Right atrium auricular region (tissue), 2 donors: ENCODE data around the gene NOTCH2NLA. TPM values are rescaled to one million over a fixed set of nuclear protein-coding genes. Genes with fewer than 3 reads are reported as not detected.
"Not testable (repeated sequence)": the region's sequence is repeated elsewhere in the genome, so short reads cannot be mapped to it uniquely, and the experiment has no call there.

Experiments used
- DNase-seq: peaks from one replicate; pipeline ENCODE4 v3.0.0-alpha.2; 2019; ENCODE audit warnings: low spot score
- H3K27ac ChIP-seq, 2 donors: fragments of 200-600 bp; sonication (generic); 1 replicate in 1 of 2; 2 replicates in 1 of 2; pipeline ENCODE4 v1.5.1; 2016 to 2019
- H3K27me3 ChIP-seq, 2 donors: fragments of 200-600 bp; sonication (generic); one replicate each; pipeline versions ENCODE4 v1.5.1 to v1.6.0; 2017 to 2019
- H3K36me3 ChIP-seq: fragments of 200-600 bp; sonication (generic); one replicate; pipeline ENCODE4 v1.5.1; 2016
- H3K4me1 ChIP-seq, 2 donors: fragments of 200-600 bp; sonication (generic); one replicate each; pipeline versions ENCODE4 v1.5.1 to v1.6.0; 2017 to 2019
- H3K4me3 ChIP-seq, 2 donors: fragments of 200-600 bp; sonication (generic); 1 replicate in 1 of 2; 2 replicates in 1 of 2; pipeline ENCODE4 v1.5.1; 2017 to 2019; ENCODE audit warnings: mild to moderate bottlenecking in 1 of 2, moderate library complexity in 1 of 2
- H3K9me3 ChIP-seq, 2 donors: fragments of 200-600 bp; sonication (generic); one replicate each; pipeline ENCODE4 v1.5.1; 2019
- total RNA-seq, 2 donors: library from RNA; depleted of rRNA; stranded (reverse); fragments of >200 nt; gene quantifications; one replicate each; pipeline ENCODE4 v1.1.0, GENCODE V29; 2016

Gene NOTCH2NLA
- 10 to 100 TPM; 18.9 to 20.8 TPM for total RNA-seq

GRCh38 chr1:146228710-146229477 is at the start of gene NOTCH2NLA:
Gene NOTCH2NLA (minus strand): TSS chr1:146229021. CDS start chr1:146189337, 39,684 bp downstream.
- DNase-seq = peak; percentile 52
- not testable (repeated sequence) for H3K36me3 ChIP-seq

GRCh38 chr1:146278346-146278745 is 49.5 kb upstream of the NOTCH2NLA start:
- not testable (repeated sequence) for H3K36me3 ChIP-seq, DNase-seq, H3K27ac ChIP-seq, H3K9me3 ChIP-seq, H3K27me3 ChIP-seq, H3K4me3 ChIP-seq, H3K4me1 ChIP-seq

More at GRCh38 chr1:146228710-146229477, at the start of gene NOTCH2NLA:
- Histone ChIP-seq H3K4me3 (peak within 1 kb of the TSS; percentile 52 to 64), H3K27ac (peak within 1 kb of the TSS; percentile 64 to 82)
- not testable (repeated sequence) for H3K4me1 ChIP-seq, H3K9me3 ChIP-seq, H3K27me3 ChIP-seq

- not testable (repeated sequence) for H3K4me1 ChIP-seq, H3K36me3 ChIP-seq, DNase-seq, H3K9me3 ChIP-seq, H3K4me3 ChIP-seq, H3K27me3 ChIP-seq, H3K27ac ChIP-seq
Measured at GRCh38 chr1:146277087-146277486, 48.3 kb upstream of the NOTCH2NLA start.

- H3K27ac ChIP-seq, H3K36me3 ChIP-seq, H3K27me3 ChIP-seq, H3K9me3 ChIP-seq, DNase-seq, H3K4me1 ChIP-seq, H3K4me3 ChIP-seq: not testable (repeated sequence)
Measured at GRCh38 chr1:146274083-146274482, 45.3 kb upstream of the NOTCH2NLA start.

- H3K27me3 ChIP-seq, H3K4me3 ChIP-seq, H3K36me3 ChIP-seq: not testable (repeated sequence)
Measured at GRCh38 chr1:146273194-146273593, 44.4 kb upstream of the NOTCH2NLA start.

GRCh38 chr1:146272734-146273133 is 43.9 kb upstream of the NOTCH2NLA start:
- H3K36me3 ChIP-seq, H3K27me3 ChIP-seq, H3K4me3 ChIP-seq, H3K27ac ChIP-seq, DNase-seq, H3K9me3 ChIP-seq, H3K4me1 ChIP-seq: not testable (repeated sequence)

More at GRCh38 chr1:146273194-146273593, 44.4 kb upstream of the NOTCH2NLA start:
- H3K4me1 ChIP-seq, H3K9me3 ChIP-seq, H3K27ac ChIP-seq, DNase-seq: not testable (repeated sequence)

- not testable (repeated sequence) for H3K36me3 ChIP-seq, H3K27me3 ChIP-seq, DNase-seq, H3K4me1 ChIP-seq, H3K9me3 ChIP-seq, H3K27ac ChIP-seq, H3K4me3 ChIP-seq
Measured at GRCh38 chr1:146271977-146272376, 43.2 kb upstream of the NOTCH2NLA start.

- H3K27ac ChIP-seq, DNase-seq, H3K27me3 ChIP-seq, H3K9me3 ChIP-seq, H3K4me3 ChIP-seq, H3K36me3 ChIP-seq, H3K4me1 ChIP-seq: not testable (repeated sequence)
Measured at GRCh38 chr1:146270129-146270528, 41.3 kb upstream of the NOTCH2NLA start.

- not testable (repeated sequence) for H3K4me3 ChIP-seq, H3K36me3 ChIP-seq, H3K27ac ChIP-seq, H3K27me3 ChIP-seq, H3K4me1 ChIP-seq, H3K9me3 ChIP-seq, DNase-seq
Measured at GRCh38 chr1:146266179-146266748, 37.4 kb upstream of the NOTCH2NLA start.

- not testable (repeated sequence) for H3K27ac ChIP-seq, H3K4me3 ChIP-seq, H3K36me3 ChIP-seq, DNase-seq, H3K27me3 ChIP-seq, H3K4me1 ChIP-seq, H3K9me3 ChIP-seq
Measured at GRCh38 chr1:146264761-146265160, 35.9 kb upstream of the NOTCH2NLA start.

GRCh38 chr1:146260006-146260730 is 31.3 kb upstream of the NOTCH2NLA start:
- H3K9me3 ChIP-seq, H3K4me1 ChIP-seq, H3K27me3 ChIP-seq, H3K36me3 ChIP-seq, DNase-seq, H3K27ac ChIP-seq, H3K4me3 ChIP-seq: not testable (repeated sequence)

- H3K27ac ChIP-seq, H3K27me3 ChIP-seq, H3K4me3 ChIP-seq, H3K36me3 ChIP-seq, H3K9me3 ChIP-seq, DNase-seq, H3K4me1 ChIP-seq: not testable (repeated sequence)
Measured at GRCh38 chr1:146257992-146258552, 29.3 kb upstream of the NOTCH2NLA start.

GRCh38 chr1:146254569-146255197 is 25.9 kb upstream of the NOTCH2NLA start:
- H3K27ac ChIP-seq, H3K36me3 ChIP-seq, H3K27me3 ChIP-seq, DNase-seq, H3K4me1 ChIP-seq, H3K9me3 ChIP-seq, H3K4me3 ChIP-seq: not testable (repeated sequence)

- H3K27me3 ChIP-seq, H3K36me3 ChIP-seq, H3K27ac ChIP-seq, H3K9me3 ChIP-seq, DNase-seq, H3K4me1 ChIP-seq, H3K4me3 ChIP-seq: not testable (repeated sequence)
Measured at GRCh38 chr1:146253249-146253855, 24.5 kb upstream of the NOTCH2NLA start.
